ENCODE data around the gene STX3. TPM values are rescaled to one million over a fixed set of nuclear protein-coding genes. Genes with fewer than 3 reads are reported as not detected.

Gene STX3
- total and polyA plus RNA-seq, 2 experiments from 2014 or later: 19.0 to 65.5 TPM

GRCh38 chr11:59724066-59724465 lies 31.1 kb upstream of the STX3 start (continued):
- TF ChIP-seq, protein P1, sequence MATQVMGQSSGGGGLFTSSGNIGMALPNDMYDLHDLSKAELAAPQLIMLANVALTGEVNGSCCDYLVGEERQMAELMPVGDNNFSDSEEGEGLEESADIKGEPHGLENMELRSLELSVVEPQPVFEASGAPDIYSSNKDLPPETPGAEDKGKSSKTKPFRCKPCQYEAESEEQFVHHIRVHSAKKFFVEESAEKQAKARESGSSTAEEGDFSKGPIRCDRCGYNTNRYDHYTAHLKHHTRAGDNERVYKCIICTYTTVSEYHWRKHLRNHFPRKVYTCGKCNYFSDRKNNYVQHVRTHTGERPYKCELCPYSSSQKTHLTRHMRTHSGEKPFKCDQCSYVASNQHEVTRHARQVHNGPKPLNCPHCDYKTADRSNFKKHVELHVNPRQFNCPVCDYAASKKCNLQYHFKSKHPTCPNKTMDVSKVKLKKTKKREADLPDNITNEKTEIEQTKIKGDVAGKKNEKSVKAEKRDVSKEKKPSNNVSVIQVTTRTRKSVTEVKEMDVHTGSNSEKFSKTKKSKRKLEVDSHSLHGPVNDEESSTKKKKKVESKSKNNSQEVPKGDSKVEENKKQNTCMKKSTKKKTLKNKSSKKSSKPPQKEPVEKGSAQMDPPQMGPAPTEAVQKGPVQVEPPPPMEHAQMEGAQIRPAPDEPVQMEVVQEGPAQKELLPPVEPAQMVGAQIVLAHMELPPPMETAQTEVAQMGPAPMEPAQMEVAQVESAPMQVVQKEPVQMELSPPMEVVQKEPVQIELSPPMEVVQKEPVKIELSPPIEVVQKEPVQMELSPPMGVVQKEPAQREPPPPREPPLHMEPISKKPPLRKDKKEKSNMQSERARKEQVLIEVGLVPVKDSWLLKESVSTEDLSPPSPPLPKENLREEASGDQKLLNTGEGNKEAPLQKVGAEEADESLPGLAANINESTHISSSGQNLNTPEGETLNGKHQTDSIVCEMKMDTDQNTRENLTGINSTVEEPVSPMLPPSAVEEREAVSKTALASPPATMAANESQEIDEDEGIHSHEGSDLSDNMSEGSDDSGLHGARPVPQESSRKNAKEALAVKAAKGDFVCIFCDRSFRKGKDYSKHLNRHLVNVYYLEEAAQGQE (IDR thresholded peaks at IDR 0.05; ENCODE audit: unreplicated experiment): no peak
- no peak for TF ChIP-seq EZH2 (IDR thresholded peaks at IDR 0.05; ENCODE audit: low read depth, unreplicated experiment)

GRCh38 chr11:59727426-59727825 lies 27.8 kb upstream of the STX3 start:
- ATAC-seq: no peak
- Histone ChIP-seq H3K4me2 (no peak overlapping the region), H3K4me3 (no peak overlapping the region), H2AFZ (no peak overlapping the region), H4K20me1 (replicated peaks; ENCODE audit: insufficient read depth) (no peaks in the 10 kb centered on the region), H3K27me3 (ENCODE audit: insufficient read depth) (no peaks in the 10 kb centered on the region), H3K9me2 (ENCODE audit: insufficient read depth) (0 out of 2 replicates have a peak, but pooled peaks cover 8% of the 10 kb centered on the region), H3F3A (replicated peaks; ENCODE audit: low read depth) (no peaks in the 10 kb centered on the region), H3K27ac (ENCODE audit: low read depth) (no peak overlapping the region), H3K79me2 (replicated peaks; ENCODE audit: insufficient read depth) (no peaks in the 10 kb centered on the region), H3K4me1 (ENCODE audit: insufficient read depth) (no peaks in the 10 kb centered on the region), H3K36me3 (ENCODE audit: insufficient read depth) (no peaks in the 10 kb centered on the region)
- TF ChIP-seq CREB1 (CRISPR knock-in tag; IDR thresholded peaks at IDR 0.05; ENCODE audit: low read depth) (no peak), ZNF331 (CRISPR knock-in tag; IDR thresholded peaks at IDR 0.05; ENCODE audit: low read depth) (no peak)
- H3K4me3 Mint-ChIP-seq: no peak overlapping the region
- DNase-seq (ENCODE audit: low spot score): no peak
- H3K27ac Mint-ChIP-seq: no peak overlapping the region
- H3K4me1 Mint-ChIP-seq: no peaks in the 10 kb centered on the region
- H3K36me3 Mint-ChIP-seq (ENCODE audit: low read depth): no peaks in the 10 kb centered on the region
- H3K9me3 Mint-ChIP-seq: no peaks in the 10 kb centered on the region
- peaks cover 2% of the 10 kb centered on the region for H3K27me3 Mint-ChIP-seq (ENCODE audit: insufficient read depth, low read depth, poor library complexity)

GRCh38 chr11:59728154-59728553 lies 27.0 kb upstream of the STX3 start:
- Histone ChIP-seq H4K20me1 (replicated peaks; ENCODE audit: insufficient read depth) (no peaks in the 10 kb centered on the region), H3K4me2 (no peak overlapping the region), H3K9me2 (ENCODE audit: insufficient read depth) (0 out of 2 replicates have a peak, but pooled peaks cover 8% of the 10 kb centered on the region), H3K79me2 (replicated peaks; ENCODE audit: insufficient read depth) (no peaks in the 10 kb centered on the region), H2AFZ (no peak overlapping the region), H3K27ac (ENCODE audit: low read depth) (no peak overlapping the region), H3F3A (replicated peaks; ENCODE audit: low read depth) (no peaks in the 10 kb centered on the region), H3K27me3 (ENCODE audit: insufficient read depth) (no peaks in the 10 kb centered on the region), H3K4me3 (no peak overlapping the region), H3K36me3 (ENCODE audit: insufficient read depth) (no peaks in the 10 kb centered on the region), H3K4me1 (ENCODE audit: insufficient read depth) (no peaks in the 10 kb centered on the region)
- Mint-ChIP-seq H3K36me3 (ENCODE audit: low read depth) (no peaks in the 10 kb centered on the region), H3K9me3 (no peaks in the 10 kb centered on the region), H3K27me3 (ENCODE audit: insufficient read depth, low read depth, poor library complexity) (peaks cover 2% of the 10 kb centered on the region), H3K27ac (no peak overlapping the region), H3K4me1 (no peaks in the 10 kb centered on the region), H3K4me3 (no peak overlapping the region)
- ATAC-seq (no peak), DNase-seq (ENCODE audit: low spot score) (no peak)
- TF ChIP-seq, protein P1 (IDR thresholded peaks at IDR 0.05; ENCODE audit: unreplicated experiment): no peak
- TF ChIP-seq, protein P2, sequence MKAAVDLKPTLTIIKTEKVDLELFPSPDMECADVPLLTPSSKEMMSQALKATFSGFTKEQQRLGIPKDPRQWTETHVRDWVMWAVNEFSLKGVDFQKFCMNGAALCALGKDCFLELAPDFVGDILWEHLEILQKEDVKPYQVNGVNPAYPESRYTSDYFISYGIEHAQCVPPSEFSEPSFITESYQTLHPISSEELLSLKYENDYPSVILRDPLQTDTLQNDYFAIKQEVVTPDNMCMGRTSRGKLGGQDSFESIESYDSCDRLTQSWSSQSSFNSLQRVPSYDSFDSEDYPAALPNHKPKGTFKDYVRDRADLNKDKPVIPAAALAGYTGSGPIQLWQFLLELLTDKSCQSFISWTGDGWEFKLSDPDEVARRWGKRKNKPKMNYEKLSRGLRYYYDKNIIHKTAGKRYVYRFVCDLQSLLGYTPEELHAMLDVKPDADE (IDR thresholded peaks at IDR 0.05): no peak
- TF ChIP-seq EZH2 (IDR thresholded peaks at IDR 0.05; ENCODE audit: low read depth, unreplicated experiment): no peak
